NCI-H526 (cell line): Measurements from ENCODE around the gene ZBTB20.

Experiments
- DNase-seq, 2 experiments: peaks; one replicate each; lab custom pipeline; 2025; lab: John Stamatoyannopoulos, UW

The ZBTB20 gene

DNA sequence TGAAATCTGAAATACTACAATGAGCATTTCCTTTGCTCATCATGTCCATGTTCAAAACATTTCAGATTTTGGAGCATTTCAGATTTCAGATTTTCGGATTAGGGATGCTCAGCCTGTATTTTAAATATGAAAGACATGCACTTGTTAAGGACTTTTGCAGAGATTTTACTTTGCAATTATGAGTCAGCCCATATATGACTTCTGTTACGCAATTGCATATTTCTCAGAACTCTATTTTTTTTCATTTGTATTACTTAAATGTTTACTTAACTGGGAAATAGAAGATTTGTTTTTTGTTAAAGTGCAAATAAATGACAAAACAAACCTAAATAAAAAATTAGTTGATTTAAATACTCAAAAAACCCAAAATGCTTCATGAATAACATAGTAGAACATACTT is 376.2 kb downstream of the ZBTB20 start:
- no peak for DNase-seq

DNA sequence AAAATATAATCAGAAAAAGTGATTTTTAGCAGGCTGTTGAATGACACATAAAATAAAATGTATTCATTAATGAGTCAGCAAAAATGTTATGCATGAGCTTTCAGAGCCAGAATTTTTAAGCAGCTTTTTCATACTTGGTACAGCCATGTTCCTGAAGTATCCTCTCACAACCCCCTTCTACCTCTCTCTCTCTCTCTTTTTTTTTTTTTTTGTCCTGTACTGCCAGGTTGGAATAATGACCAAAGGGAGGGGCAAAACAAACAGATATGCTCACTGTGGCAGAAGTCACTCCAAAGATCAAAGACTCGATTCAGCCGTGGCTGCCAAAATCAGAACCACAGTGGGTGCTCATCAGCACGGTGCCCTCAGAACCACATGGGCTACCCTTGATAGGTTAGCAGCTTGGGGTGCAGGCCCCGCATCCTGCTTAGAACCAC is 383.0 kb downstream of the ZBTB20 start:
- DNase-seq, result no peak

DNA sequence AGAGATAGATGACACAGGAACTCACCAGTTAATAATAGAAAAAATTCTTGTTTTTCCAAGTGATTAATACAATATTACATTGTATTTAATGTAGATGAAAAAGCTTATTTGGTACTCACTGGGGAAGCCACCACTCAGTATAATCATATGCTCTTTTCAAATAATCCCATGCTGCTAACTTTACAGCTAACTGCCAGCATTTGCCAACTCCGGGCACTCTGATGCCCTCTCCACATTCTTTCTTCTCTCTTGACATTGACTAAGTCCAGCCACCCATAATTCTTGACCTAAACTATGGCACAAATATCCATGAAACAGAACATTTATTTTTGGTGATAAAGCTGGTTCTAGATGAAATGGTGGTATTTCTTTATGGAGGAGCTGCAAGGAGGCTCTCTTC is 384.9 kb downstream of the ZBTB20 start:
- DNase-seq, result no peak

DNA sequence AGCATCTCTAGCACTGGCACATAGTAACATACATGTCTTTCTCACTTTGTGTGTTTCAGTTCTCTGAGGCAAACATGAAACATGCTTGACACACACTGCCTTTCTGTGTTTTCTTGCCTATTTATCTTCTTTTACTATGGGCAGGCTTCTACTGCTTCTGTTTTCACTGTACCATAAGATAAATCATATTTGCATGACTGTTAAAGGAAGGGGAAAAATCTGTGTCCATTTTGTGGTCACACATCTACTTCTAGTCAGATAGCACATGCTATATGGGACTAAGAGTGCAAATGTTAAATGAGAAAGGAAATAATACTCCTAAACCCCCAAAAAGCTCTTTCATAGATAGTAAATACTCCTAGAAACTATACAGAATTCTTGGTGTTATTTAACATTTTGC is 386.4 kb downstream of the ZBTB20 start:
- DNase-seq, result no peak

DNA sequence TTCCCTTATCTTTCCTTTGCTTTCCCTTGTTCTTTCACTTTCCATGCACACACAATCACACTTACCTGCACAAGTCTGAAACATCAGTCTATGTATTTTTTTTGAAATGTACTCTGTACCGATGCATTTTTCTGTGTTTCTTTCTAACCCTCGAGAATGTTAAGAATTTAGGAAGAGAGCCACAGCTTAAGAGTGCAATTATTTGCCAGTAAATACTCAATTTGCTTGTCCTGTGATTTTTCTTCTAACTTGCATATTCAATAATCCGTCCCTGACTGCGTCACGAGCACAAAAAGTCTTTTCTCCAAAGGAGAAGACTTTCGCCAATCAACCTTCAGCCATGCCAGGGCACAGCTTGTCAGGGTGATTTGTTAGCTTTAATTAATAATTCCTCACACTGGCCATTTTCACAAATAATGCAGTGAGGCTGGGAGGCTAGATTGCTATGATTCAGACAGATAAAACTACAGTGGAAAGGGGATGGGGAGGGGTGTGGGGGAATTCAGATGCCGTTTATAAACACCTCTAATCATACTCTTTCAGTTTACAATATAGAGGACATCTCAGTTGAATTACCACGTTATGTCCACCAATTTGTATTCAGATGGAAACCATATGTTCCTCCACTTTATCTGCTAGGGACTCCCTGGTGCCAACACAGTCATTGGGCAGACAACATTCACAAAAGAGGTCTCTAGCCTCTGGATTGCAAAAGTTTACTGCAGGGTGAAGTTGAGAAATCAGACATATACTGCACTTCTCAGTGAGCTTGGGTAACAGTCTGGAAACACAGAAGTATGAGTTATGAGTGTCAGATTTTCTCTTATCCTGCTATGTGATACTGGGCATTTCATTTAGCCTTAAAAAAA is 388.0 kb downstream of the ZBTB20 start:
- DNase-seq, result no peak

DNA sequence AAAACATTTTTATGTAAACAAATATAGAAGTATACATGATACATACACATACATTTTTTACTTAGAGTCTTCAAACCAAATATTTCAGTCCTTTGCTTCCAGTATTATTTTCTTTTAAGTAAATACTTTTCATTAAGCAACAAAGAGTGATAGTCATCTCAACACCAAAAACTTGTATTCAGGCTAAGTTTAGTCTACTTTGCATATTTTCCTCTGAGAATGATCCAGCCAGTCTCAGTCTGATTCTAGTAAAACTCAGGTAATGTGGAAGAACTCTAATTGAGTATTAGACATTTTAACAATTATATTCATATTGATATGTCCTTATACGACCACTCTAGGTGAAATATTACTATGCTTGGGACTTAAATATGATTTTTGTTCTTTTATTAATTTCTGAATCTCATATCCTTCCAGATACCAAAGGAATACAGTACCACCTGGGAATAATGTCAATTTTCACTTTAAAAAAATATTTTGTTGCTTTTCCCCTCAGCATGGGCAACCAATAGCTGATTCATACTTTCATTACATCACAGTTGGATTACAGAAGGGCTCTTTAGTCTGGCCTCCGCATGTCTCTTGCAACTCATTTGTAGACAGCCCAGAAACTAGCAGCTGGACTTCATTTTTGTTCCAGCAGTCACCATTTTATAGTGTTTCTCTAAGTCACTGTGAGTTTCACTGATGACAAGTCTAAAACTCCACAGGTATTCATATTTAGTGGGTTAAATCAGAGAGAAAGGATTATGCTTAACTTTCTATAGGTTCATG is 390.4 kb downstream of the ZBTB20 start:
- no peak for DNase-seq

DNA sequence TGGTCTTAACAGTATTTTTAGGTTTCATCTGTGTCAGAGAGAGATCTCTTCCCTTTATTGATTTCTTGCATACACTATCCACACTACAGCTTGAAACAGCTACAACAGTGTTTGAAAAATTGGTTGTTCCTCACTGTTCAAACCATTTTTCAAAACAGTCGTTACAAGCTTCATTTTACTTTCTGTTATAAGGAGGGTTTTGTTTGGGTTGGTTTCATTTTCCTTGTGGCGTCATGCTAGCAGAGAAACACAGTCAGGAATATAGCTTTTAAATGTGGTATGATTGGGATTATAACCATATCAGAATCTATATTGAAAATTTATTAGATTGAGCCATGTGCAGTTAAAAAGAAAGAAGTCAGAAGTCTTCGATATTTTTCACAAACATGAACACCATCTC is 400.6 kb downstream of the ZBTB20 start:
- DNase-seq, result no peak

DNA sequence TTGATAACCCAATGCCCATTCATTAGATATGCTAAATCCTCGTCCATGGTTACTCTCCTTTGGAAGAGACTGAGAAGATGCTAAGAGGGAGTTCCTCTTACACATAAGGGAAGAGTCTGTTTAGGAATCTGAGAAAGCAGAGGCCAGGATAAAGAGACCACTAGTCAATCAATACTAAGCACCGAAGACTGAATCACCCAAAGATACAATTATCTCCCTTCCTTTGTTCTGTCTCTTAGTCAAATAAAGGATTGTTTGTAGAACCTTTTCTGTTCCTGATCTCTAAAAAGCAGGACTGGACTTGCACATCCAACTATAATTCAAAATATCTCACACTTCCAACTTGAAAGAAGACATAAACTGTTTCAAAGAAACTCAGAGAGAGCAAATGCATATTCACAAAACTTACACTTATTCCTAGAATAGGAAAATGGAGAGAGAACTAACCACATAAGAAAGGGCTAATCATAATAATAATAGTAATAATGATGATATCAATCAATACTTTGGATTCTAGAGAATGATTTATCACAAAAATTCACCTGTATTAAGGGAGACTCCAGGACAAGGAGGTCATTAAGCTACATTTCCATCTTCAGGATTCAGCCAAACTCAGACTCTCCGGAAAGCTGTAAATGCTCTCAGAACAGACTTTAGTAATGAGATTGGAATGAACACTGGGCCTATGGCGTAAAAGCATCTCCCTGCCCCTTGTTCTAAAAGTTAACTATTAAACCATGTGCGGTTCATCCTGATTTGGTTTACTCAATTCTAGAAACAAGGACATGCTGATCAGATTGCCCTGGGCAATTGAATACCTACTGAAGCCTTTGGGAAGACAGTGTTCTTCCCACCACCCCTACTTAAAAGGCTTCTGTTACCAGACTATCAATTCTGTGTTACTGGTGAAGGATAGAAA is 401.5 kb downstream of the ZBTB20 start:
- peak in 1 of 2 experiments; percentile 39 for DNase-seq

DNA sequence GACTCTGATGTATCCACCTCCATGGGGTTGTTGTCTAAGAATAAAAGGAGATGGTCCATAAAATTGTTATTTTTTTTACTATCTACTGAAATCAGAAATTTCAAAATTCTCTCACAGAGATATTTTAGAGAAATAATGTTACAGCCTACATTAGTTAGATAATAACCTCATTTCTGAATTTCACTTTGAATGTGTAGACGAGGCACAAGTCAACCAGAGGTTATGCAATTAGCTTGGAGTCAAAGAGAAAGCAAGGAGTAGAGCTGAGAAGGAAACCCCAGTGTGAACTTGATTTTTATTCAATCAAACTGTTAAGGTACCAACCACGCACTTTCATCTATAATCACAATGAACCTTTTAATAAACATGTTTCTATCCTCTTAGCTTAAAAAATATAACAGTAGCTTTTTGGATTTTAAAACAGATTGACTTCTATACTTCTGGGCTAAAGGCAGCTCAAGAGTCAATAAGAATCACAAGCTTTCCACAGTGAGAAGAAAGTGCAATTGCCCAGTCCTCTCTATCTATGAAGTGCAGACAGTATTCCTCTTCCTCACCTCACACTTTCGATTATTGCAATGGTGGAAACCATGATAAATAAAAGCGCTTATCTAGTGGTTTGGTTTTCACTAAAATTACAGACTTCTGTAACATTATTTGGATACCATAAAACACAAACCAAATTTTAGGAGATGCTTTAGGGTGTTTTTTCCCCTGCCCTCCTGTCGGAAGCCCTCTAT is 403.2 kb downstream of the ZBTB20 start:
- no peak for DNase-seq

DNA sequence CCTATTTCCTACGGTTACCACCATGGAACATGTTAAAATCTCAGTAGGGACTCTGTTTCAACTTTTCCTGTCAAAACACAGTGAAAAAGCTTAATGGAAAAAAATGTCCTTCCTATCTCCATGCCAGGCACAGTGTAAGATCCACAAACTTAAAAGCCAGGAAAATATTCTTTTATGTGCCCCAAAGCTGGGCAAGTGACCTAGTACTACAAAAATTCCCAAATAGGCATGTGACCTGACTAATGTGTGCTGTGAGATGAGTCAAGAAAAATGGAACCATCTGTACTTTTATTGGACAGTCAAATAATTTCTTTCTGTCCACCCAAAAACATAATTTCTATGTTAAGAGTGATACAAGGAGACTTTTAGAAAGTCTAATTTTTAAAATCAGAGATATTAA is 406.0 kb downstream of the ZBTB20 start:
- DNase-seq, result no peak

DNA sequence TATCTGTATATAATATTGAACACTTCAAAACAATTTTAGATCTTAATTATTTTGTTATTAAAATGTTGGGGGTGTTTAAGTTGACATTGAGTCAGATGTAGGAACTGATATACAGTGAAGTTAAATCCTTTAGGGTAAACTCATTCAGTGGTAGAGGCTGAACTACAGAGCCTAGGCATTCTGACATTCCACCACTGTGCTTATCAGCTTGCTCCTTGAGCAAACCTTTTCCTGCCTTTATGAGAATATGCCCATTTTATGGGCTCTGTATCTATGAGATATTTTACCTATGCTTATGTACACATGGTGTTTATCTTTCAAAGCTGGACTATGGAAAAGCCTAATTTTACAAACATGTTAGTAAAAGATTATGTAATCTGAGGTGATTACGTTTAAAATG is 407.5 kb downstream of the ZBTB20 start:
- no peak for DNase-seq

DNA sequence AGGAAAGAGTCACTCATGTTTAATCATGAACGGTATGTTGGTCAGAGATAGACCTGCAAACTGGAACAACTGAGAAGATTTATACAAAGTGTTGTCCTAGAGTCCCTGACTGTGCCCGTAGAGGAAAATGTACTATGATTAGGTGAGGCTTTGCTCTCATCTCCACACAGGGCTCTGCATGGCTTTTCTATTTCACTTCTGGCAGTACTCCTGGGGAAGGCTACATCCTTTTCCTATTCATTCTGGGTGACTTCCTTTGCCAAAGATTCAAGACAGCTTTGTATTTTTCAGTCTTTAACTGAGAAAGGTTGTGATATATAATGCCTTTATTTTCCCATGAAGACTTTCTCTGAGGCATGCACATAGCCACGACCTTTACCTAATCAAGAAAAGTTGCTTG is 414.7 kb downstream of the ZBTB20 start:
- DNase-seq, result no peak

DNA sequence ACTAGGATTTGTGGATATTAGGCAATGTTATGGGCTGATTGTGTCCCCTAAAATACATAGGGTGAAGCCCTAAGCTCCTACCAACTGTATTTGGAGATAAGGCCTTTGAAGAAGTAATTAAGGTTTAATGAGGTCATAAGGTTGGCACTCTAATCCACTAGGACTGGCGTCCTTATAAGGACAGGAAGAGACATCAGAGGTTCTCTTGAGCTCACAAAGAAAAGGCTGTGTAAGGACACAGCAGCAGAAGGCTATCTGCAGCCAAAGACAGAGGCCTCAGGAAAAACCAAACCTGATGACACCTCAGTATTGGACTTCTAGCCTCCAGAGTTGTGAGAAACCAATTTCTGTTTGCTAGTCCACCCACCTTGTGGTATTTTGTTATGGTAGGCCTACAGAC is 416.7 kb downstream of the ZBTB20 start:
- no peak for DNase-seq

DNA sequence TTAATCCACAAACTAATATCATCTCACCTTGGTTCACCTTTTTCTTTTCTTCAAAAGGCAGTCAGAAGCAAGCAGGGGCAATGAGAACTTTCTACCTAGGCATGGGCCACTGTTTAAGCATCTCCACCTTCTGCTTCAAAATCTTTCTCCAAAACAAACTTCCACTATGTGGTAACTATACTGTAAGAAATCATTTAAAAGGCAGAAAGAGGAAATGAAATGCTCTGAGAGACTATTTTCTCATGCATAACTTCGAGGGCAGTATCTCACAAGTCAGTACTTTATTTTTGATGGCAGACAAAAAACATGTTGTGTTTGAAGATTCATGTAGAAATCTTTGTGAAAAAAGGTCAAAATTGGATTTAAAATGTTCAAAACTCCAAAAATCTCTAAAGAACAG is 419.7 kb downstream of the ZBTB20 start:
- DNase-seq, result no peak

DNA sequence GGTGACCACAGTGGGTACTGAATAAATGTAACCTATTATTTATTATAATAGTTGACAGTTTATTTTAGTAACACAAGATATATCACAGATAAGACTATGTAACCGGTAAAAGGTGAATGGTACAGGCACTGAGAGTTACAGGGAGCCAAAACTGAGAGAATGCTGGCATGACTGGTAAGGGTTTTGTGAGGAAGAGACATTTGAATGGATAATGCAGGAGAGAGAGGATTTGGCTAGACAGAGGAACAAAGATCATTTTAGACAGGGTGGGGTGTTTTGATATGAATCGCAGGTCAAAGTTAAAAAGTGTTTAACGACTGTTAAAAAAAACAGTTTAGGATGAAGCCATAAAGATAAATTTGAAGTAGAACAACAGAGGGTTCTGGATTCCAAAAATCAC is 421.1 kb downstream of the ZBTB20 start:
- no peak for DNase-seq

DNA sequence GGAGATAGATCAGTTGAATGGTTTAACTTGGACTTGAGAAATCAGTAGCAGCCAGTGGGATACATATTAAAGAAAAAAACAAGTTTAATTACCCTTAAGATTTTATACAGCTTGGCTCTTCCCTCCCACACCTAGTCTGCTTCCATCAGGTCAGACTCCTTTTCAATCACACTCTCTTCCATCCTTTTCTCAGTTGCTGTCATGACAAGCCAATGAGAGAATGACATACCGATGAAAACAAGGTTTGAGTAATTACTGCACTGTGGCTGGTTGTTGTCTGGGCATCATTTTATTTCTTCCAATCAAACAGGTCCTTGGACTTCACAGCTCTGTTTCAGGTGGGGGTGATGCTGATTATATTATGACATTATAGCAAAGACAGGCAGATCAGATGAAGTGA is 424.6 kb downstream of the ZBTB20 start:
- DNase-seq, result no peak

DNA sequence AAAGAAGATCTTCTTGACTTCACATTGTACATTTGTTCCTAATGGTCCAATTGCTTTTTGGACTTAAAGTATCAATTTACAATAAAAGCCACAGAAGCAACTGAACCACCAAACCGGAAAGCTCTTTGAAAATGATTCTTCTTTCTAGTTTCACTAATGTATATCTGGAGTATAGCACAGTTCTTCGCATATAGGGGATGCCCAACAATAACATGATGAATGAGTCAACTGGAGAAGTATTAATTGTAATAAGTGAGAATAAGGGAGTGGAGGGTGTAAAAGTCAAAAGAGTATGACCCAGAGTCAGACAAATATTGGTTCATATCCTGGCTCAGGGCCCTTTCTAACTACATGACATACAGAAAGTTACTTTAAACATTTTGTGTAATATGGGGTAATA is 425.2 kb downstream of the ZBTB20 start:
- DNase-seq, result no peak

DNA sequence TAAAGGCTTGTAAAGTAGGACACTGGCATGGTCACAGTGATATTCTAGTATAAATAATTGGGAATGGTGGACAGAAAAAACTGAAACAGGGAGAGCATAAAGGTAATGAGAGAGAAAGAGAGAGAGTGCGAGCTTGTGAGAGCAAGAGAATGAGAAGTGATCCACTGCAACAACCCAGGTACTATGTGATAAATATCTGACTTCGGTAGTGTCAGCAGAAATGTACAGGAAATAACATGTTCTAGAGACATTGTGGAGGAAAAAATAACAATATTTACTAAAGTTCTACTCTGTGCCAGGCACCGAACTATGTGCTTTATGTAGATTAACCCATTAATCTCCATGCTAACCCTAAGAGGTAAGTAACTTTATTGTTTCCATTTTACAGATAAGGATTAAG is 425.9 kb downstream of the ZBTB20 start:
- DNase-seq, result no peak

DNA sequence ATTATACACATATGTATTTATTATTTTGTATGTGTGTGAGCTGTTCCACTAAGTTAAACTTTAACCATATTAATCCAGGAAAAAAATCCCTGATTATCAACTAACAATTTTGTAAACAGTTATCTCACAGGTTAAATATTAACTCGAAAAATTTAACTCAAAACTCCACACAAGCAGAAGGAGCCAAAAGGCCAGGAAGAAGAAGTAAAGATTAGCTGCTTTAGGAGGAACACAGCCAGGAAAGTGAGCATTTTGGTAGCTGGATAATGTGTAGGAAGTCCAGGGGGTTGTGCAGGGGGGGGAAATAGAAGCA is 428.2 kb downstream of the ZBTB20 start:
- DNase-seq, result no peak

DNA sequence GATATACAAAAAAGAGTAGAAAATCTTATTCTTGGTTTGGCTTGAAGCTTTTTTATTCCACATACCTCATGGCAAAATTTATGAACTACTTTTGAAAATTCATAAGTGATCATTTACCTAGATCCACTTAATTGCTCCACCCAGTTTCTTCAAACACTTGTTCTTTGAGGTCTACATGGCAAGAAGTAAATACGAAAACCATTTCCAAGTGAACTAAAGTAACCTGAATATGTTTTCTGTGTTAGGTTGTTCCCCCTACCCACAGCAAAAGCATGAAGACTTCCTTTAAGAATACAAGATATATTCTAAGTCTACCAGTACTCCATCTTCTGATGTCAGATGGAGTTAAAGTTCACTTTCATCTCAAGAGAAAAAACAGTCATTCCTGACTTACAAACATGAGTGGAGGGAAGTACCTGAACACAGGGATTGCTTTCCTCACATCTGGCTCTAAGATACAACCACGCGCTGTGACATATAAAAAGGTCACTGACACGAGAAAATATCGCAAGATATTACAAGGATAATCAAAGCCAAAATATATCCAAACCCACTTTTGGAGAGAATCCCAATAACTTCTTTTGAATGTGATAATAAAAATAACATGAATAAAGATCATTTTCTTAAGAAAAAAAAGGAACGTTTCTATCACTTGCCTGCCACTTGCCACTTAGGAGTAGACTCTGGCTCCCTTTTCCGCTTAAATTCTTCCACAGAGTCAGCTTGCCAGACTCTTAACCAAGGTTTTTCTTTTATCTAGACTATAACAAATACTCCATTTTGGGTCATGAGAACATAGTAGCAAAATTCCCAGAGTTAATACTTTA is 428.8 kb downstream of the ZBTB20 start:
- DNase-seq, result no peak

DNA sequence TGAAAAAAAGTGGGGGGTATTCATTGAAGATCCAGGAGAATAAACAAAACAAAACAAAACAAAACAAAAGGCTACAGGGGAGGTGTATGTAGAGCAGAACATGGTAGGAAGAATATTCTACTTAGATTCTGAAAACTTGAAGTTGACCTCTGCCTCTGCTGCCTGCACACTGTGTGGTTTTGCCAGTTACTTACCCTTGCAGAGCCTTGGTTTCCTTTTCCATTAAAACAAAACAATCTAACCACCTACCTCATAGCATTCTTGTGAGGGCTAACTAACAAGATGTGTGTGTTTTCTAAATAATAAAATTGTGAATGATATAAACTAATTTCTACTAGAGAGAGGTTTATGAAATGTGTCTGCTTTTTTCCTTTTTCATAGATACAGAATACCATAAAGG is 430.2 kb downstream of the ZBTB20 start:
- no peak for DNase-seq
